Calu3 (cell line): ENCODE results near the gene GALR1. TPM values are rescaled to one million over a fixed set of nuclear protein-coding genes. Genes with fewer than 3 reads are reported as not detected.
"Not testable (repeated sequence)": the region's sequence is repeated elsewhere in the genome, so short reads cannot be mapped to it uniquely, and the experiment has no call there.

Experiments used
- BruUV-seq: library from RNA; stranded (reverse); fragments of 400-500 nt; replicated peaks from 2 replicates; lab custom pipeline; 2021; lab: Mats Ljungman, UMichigan
- CTCF ChIA-PET: fragments of 300-600 bp; sonication (Branson Sonifier 250); formaldehyde crosslinking; loops from one replicate; lab custom pipeline; 2022; ENCODE audit warnings: antibody characterized with exemption; lab: Charles Lee
- DNase-seq: peaks from one replicate; pipeline ENCODE4 v3.0.0; 2022
- H3K27ac Mint-ChIP-seq: one replicate; pipeline ENCODE4 v1.8.0; 2022; ENCODE audit warnings: mixed read lengths; ENCODE audit not compliant: unreplicated experiment
- H3K27me3 Mint-ChIP-seq: one replicate; pipeline ENCODE4 v1.8.0; 2022; ENCODE audit warnings: mixed read lengths; ENCODE audit not compliant: unreplicated experiment
- H3K36me3 Mint-ChIP-seq: one replicate; pipeline ENCODE4 v1.8.0; 2022; ENCODE audit warnings: mild to moderate bottlenecking, moderate library complexity, mixed read lengths; ENCODE audit not compliant: insufficient read depth, unreplicated experiment
- H3K4me1 Mint-ChIP-seq: one replicate; pipeline ENCODE4 v1.8.0; 2022; ENCODE audit warnings: mild to moderate bottlenecking, low read depth, mixed read lengths; ENCODE audit not compliant: unreplicated experiment
- H3K4me3 Mint-ChIP-seq: one replicate; pipeline ENCODE4 v1.8.0; 2022; ENCODE audit warnings: mild to moderate bottlenecking, low read depth, moderate library complexity, mixed read lengths; ENCODE audit not compliant: unreplicated experiment
- H3K9me3 Mint-ChIP-seq: one replicate; pipeline ENCODE4 v1.8.0; 2022; ENCODE audit warnings: low read depth, mixed read lengths; ENCODE audit not compliant: unreplicated experiment
- intact Hi-C: fragments of 100-400 bp; cut with micrococcal nuclease; formaldehyde crosslinking; loops from one replicate; pipeline ENCODE4 v1.10.0; 2022; ENCODE audit not compliant: unreplicated experiment
- total RNA-seq: library from RNA; stranded (reverse); gene quantifications from 2 replicates; pipeline ENCODE4 v1.2.3, GENCODE V29; 2022
- TF ChIP-seq, protein P1 (sequence below): fragments of 200-600 bp; IDR thresholded peaks from one replicate; pipeline ENCODE4 v1.8.0; 2022; ENCODE audit warnings: antibody characterized with exemption; ENCODE audit not compliant: unreplicated experiment

Gene GALR1
- total RNA-seq, 1 experiment from 2014 or later, result not detected

DNA sequence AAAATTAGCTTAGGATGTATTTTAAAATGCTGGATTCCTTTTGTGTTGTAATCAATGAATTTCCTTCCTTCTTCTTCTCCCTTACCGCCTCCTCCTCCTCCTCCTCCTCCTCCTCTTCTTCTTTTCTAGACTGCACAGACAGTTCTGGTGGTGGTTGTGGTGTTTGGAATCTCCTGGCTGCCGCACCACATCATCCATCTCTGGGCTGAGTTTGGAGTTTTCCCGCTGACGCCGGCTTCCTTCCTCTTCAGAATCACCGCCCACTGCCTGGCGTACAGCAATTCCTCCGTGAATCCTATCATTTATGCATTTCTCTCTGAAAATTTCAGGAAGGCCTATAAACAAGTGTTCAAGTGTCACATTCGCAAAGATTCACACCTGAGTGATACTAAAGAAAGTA, 18.8 kb downstream of the GALR1 start:
- Mint-ChIP-seq H3K27ac (no peak overlapping the region), H3K36me3 (no peaks in the 10 kb centered on the region), H3K27me3 (peaks cover 91% of the 10 kb centered on the region), H3K4me1 (no peaks in the 10 kb centered on the region), H3K4me3 (no peak overlapping the region), H3K9me3 (peaks cover 16% of the 10 kb centered on the region)
- no TSS peak for BruUV-seq
- CTCF ChIA-PET, result no interaction called here
- TF ChIP-seq, protein P1, sequence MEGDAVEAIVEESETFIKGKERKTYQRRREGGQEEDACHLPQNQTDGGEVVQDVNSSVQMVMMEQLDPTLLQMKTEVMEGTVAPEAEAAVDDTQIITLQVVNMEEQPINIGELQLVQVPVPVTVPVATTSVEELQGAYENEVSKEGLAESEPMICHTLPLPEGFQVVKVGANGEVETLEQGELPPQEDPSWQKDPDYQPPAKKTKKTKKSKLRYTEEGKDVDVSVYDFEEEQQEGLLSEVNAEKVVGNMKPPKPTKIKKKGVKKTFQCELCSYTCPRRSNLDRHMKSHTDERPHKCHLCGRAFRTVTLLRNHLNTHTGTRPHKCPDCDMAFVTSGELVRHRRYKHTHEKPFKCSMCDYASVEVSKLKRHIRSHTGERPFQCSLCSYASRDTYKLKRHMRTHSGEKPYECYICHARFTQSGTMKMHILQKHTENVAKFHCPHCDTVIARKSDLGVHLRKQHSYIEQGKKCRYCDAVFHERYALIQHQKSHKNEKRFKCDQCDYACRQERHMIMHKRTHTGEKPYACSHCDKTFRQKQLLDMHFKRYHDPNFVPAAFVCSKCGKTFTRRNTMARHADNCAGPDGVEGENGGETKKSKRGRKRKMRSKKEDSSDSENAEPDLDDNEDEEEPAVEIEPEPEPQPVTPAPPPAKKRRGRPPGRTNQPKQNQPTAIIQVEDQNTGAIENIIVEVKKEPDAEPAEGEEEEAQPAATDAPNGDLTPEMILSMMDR, result no peak
- intact Hi-C loops, result no loop called here
- no peak for DNase-seq

DNA sequence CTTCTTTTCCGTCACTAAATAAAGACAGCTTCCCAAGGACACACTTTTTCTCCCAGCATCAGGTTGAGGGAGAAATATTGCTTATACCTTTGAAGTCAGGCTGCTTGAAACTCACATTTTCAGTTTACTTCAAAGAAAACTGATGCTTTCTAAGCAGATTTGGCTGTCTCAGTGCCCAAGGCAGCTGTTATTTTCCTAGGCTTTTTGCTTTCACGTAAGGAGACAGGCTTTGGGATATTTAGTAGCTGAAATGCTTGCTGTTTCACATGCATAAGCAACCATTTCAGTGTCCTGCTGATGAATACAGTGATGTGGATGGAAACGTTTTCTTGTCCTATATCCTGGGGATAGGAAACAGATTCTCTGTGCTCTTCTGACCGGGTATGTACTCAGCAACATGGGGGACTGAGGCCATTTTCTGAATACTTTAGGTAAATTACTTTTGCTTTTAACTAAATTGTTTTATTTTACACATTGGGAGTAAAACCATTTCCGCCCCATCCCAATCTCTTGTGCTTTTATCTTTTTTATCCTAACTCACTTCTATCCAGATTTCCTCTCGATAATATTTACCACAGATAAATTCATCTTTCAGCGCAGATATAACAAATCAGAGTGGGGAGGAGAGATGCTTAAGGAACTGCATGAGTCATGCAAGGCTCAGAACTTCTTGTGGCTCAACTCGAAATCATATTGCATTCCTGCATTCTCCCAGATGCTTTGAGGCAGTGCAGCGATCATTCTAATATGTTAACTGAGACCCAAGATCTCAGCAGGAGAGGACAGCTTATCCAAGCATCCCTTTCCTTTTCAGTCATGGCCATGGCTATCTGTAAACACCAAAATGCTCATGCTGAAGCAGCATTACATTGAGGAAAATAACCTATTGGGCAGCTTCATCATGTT, 22.2 kb downstream of the GALR1 start:
- Mint-ChIP-seq H3K36me3 (no peaks in the 10 kb centered on the region), H3K9me3 (peaks cover 3% of the 10 kb centered on the region), H3K27me3 (peaks cover 91% of the 10 kb centered on the region), H3K4me3 (no peak overlapping the region), H3K27ac (no peak overlapping the region), H3K4me1 (no peaks in the 10 kb centered on the region)
- BruUV-seq, result no TSS peak
- CTCF ChIA-PET, result interaction anchor here (0.7 kb wide), 1 partner anchor 29 kb away, joined by 3 read pairs; no protein-coding TSS in a partner anchor
- TF ChIP-seq, protein P1, result no peak
- no peak for DNase-seq
- intact Hi-C loops, result no loop called here

DNA sequence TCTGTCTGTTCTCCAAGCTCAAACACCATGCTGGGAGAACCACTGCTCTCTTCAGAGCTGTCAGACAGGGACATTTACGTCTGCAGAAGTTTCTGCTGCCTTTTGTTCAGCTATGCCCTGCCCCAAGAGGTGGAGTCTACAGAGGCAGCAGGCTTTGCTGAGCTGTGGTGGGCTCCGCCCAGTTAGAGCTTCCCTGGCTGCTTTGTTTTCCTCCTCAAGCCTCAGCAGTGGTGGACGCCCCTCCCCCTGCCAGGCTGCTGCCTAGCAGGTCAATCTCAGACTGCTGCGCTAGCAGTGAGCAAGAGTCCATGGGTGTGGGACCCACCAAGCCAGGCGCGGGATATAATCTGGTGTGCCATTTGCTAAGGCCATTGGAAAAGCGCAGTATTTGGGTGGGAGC, 41.2 kb downstream of the GALR1 start:
- H3K4me3 Mint-ChIP-seq, H3K36me3 Mint-ChIP-seq, intact Hi-C loops, BruUV-seq, H3K27ac Mint-ChIP-seq, CTCF ChIA-PET, H3K9me3 Mint-ChIP-seq, DNase-seq, H3K4me1 Mint-ChIP-seq: not testable (repeated sequence)
- peaks cover 40% of the 10 kb centered on the region for H3K27me3 Mint-ChIP-seq

DNA sequence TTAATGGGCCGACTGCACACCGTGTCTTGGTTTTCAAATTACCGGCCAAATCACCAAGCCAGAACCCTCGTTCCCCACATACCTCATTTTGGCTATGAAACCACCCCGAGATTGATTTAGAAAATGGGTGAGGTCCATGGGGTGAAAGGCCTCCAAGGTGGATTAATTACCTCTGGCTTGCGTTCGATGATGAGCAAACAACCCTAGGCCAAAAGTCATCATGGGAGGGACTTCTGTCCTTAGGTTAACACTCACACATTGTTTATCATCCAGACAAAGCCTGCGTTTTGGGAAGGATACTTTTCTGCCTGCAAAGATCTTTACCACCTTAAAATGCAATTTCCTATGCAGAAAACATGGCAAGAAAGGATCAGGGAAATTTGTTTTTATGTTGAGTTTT, 48.5 kb downstream of the GALR1 start:
- peaks cover 39% of the 10 kb centered on the region for H3K27me3 Mint-ChIP-seq
- CTCF ChIA-PET, result no interaction called here
- H3K4me1 Mint-ChIP-seq, result no peaks in the 10 kb centered on the region
- H3K36me3 Mint-ChIP-seq, result no peaks in the 10 kb centered on the region
- no peaks in the 10 kb centered on the region for H3K9me3 Mint-ChIP-seq
- DNase-seq, result no peak
- intact Hi-C loops, result no loop called here
- TF ChIP-seq, protein P1, result no peak
- no TSS peak for BruUV-seq
- no peak overlapping the region for H3K4me3 Mint-ChIP-seq
- H3K27ac Mint-ChIP-seq, result no peak overlapping the region

DNA sequence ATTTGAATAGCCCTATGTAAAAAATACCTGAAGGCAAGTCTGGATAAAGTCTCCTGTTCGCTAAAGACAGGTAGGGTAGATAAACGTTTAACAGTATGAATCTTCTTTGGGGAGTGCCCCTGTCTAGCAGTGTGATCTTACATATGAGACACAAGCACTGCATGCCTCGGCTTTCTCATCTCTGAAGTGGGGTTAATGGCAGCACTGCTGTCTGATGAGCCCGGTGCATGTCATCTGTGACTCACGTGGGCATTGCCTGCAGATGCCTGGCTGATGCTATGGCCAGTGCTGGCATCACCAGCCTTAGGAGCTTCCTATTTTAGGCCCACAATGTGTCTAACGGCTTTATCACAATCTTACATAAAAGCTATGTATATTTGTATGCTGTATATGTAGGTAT, 50.1 kb downstream of the GALR1 start:
- Mint-ChIP-seq H3K27me3 (peaks cover 55% of the 10 kb centered on the region), H3K36me3 (no peaks in the 10 kb centered on the region), H3K4me3 (no peak overlapping the region), H3K27ac (no peak overlapping the region), H3K9me3 (no peaks in the 10 kb centered on the region), H3K4me1 (no peaks in the 10 kb centered on the region)
- TF ChIP-seq, protein P1, result no peak
- CTCF ChIA-PET, result no interaction called here
- no TSS peak for BruUV-seq
- intact Hi-C loops, result no loop called here
- no peak for DNase-seq
